Stimulated activated naive CD8-positive, alpha-beta T cell treated with anti-CD3 and anti-CD28 coated beads, Interleukin-15, amount 100 ng/mL, for 72 hours (primary cell): ENCODE measurements around the gene ABCA2.

Experiments used
- ATAC-seq: fragments of 150-1000 bp; cut with Tn5 transposase; 2 replicates; pipeline ENCODE4 v1.10.0; 2021; ENCODE audit warnings: mild to moderate bottlenecking, moderate library complexity
- DNase-seq, 2 donors: peaks; one replicate each; pipeline ENCODE4 v3.0.0; 2021 to 2022
- H3K27ac Mint-ChIP-seq, 2 donors: one replicate each; pipeline ENCODE4 v1.8.0; 2022; ENCODE audit warnings: mild to moderate bottlenecking in 2 of 2, mixed read lengths in 2 of 2, moderate library complexity in 2 of 2
- H3K27me3 Mint-ChIP-seq: one replicate; pipeline ENCODE4 v1.8.0; 2022; ENCODE audit warnings: mixed read lengths
- H3K4me1 Mint-ChIP-seq: one replicate; pipeline ENCODE4 v1.8.0; 2022; ENCODE audit warnings: mild to moderate bottlenecking, mixed read lengths
- H3K4me3 Mint-ChIP-seq, 2 donors: one replicate each; pipeline ENCODE4 v1.8.0; 2022; ENCODE audit warnings: mild to moderate bottlenecking in 2 of 2, mixed read lengths in 2 of 2, moderate library complexity in 1 of 2
- H3K9me3 Mint-ChIP-seq, 2 donors: one replicate each; pipeline ENCODE4 v1.8.0; 2022; ENCODE audit warnings: mixed read lengths in 2 of 2

The ABCA2 gene

DNA sequence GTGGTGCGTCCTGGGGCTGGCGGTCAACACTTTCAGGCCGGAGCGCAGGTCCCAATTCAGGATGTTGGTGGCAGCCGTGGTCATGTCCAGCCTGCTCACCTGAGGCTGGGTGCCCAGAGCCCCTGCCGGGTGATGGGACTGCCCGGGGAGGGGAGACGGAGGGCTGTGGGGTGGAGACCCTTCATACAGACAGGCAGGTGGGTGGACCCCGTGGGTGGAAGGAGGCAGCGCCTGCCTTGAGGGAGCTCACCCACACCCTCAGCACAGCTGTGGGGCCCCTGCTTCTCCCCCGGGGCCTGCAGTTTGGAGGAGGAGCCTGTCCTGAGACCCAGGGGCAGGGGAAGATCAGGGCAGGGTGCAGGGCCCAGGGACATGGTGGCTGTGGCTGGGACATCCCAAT lies 57.7 kb downstream of the ABCA2 start:
- Mint-ChIP-seq H3K4me3 (no peak overlapping the region), H3K4me1 (peaks cover 34% of the 10 kb centered on the region), H3K27ac (peak overlapping the region in 1 of 2 donors; percentile 8), H3K9me3 (no peaks in the 10 kb centered on the region), H3K27me3 (no peaks in the 10 kb centered on the region)
- no peak for ATAC-seq
- DNase-seq = no peak

DNA sequence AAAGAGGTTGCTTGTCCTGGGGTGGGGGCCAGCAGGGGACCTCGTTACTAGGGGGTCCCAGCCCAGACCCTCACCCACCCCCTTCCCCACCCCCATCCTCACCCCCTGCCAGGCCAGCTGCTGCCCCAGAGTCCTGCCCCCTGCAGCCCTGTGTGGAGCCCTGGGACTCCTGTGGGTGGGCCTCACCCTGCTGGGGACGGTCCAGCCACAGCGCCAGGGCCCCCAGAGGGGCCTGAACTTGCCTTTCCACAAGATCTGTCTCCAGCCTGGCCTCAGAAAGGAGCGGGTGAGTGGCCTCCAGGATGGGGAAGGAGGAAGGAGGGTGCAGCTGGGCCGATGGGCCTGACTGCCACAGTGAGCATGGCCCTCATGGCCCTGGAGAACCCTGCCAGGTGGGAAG lies 58.3 kb downstream of the ABCA2 start:
- Mint-ChIP-seq H3K4me3 (no peak overlapping the region), H3K4me1 (peaks cover 32% of the 10 kb centered on the region), H3K9me3 (no peaks in the 10 kb centered on the region), H3K27ac (no peak overlapping the region), H3K27me3 (no peaks in the 10 kb centered on the region)
- DNase-seq (no peak), ATAC-seq (no peak)

GRCh38 chr9:136969150-136969549 lies 58.9 kb downstream of the ABCA2 start:
- DNase-seq (no peak), ATAC-seq (no peak)
- peaks cover 35% of the 10 kb centered on the region for H3K4me1 Mint-ChIP-seq
- H3K4me3 Mint-ChIP-seq = no peak overlapping the region
- no peak overlapping the region for H3K27ac Mint-ChIP-seq
- no peaks in the 10 kb centered on the region for H3K27me3 Mint-ChIP-seq
- no peaks in the 10 kb centered on the region for H3K9me3 Mint-ChIP-seq

DNA sequence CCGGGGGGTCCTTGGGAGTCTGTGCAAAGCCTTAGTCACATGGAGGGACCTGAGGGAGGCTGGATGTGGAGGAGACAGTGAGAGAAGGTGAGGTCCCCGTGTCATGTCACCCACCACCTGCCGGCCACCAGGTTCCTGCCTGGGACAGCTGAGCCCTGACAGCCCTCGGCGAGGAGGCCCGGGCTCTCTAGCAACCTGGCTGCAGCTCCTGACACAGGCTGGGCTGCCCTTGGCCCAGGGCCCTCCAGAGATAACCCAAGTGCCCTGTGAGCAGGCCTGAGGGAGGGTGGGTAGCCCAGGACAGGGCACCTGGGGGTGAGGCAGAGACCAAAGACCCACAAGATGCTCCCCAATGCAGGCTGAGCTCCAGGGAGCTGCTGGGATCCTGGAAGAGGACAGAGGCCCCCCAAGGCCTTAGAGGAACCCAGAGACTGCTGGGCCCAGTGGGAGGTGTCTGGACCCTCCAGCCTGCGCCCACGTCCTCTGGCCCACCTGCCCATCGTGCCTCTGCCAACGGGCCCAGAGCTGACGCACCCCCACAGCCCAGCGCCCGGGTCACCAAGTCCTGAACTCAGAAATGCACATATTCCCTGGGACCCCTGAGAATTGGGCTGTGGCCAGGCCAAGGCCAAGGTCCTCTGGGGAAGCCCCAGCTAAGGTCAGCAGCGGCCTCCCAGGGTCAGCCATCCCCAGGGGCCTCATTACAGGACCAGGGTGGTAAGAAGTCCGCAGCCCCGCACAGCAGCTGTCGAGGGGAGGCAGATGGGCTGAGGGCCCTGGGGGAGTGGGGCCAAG lies 59.5 kb downstream of the ABCA2 start:
- no peak overlapping the region for H3K4me3 Mint-ChIP-seq
- no peak for ATAC-seq
- peaks cover 32% of the 10 kb centered on the region for H3K4me1 Mint-ChIP-seq
- H3K27me3 Mint-ChIP-seq = no peaks in the 10 kb centered on the region
- no peak for DNase-seq
- no peak overlapping the region for H3K27ac Mint-ChIP-seq
- no peaks in the 10 kb centered on the region for H3K9me3 Mint-ChIP-seq

GRCh38 chr9:136965771-136966484 lies 62.1 kb downstream of the ABCA2 start:
- no peak for DNase-seq
- no peaks in the 10 kb centered on the region for H3K9me3 Mint-ChIP-seq
- ATAC-seq = peak; percentile 73
- peaks cover 51% of the 10 kb centered on the region for H3K4me1 Mint-ChIP-seq
- no peaks in the 10 kb centered on the region for H3K27me3 Mint-ChIP-seq
- peak overlapping the region in 1 of 2 donors; percentile 86 for H3K27ac Mint-ChIP-seq
- peak overlapping the region; percentile 72 to 78 for H3K4me3 Mint-ChIP-seq

DNA sequence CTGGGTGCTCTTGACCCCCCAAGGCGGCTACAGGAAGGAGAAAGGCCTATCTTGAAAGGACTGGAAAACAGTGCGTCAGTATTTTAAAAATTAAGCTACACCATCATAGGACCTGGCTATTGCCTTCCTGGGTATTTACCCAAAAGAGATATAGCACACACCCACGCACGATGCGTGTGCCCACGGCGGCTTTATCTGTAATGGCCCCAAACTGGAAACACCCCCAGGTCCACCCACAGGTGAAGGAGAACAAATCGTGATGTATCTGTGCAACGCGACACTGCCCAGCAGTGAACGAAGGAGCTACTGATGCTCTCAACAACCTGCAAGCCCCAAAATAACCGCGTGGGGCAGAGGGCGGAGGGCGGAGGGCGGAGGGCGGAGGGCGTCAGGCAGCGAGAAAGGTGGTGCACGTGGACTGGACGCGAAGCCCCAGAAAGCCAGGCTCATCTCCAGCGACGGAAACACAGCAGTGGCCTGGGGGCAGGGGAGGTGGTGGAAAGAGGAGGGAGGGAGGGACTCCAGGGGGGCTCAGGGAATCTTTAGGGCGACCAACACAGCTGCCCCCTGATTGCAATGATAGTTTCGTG lies 63.1 kb downstream of the ABCA2 start:
- no peaks in the 10 kb centered on the region for H3K27me3 Mint-ChIP-seq
- no peak for DNase-seq
- no peak for ATAC-seq
- no peak overlapping the region for H3K27ac Mint-ChIP-seq
- peaks cover 54% of the 10 kb centered on the region for H3K4me1 Mint-ChIP-seq
- H3K4me3 Mint-ChIP-seq = no peak overlapping the region
- H3K9me3 Mint-ChIP-seq = no peaks in the 10 kb centered on the region

- Mint-ChIP-seq H3K27me3 (no peaks in the 10 kb centered on the region), H3K4me3 (no peak overlapping the region), H3K4me1 (peaks cover 59% of the 10 kb centered on the region), H3K27ac (no peak overlapping the region), H3K9me3 (no peaks in the 10 kb centered on the region)
- ATAC-seq = no peak
- no peak for DNase-seq
Measured at GRCh38 chr9:136964171-136964689, 63.8 kb downstream of the ABCA2 start.

DNA sequence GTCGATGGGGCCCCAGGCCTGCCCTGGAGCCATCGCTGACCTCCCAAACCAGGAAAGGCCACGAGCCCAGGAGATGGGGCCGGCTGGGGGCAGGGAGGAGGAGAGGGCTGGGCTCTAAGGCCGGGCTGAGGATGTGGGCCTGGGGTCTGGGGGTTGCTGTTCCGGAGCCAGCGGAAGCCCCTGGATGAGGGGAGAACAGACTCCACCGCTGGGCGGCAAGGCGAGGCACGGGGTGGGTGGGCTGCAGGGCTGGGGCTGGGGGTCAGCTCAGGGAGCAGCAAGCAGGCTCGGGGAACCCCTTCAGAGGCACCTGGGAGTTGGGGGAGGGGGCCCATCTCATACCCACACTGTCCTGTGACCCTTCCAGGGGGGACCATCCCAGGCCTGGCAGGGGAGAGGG lies 64.3 kb downstream of the ABCA2 start:
- peaks cover 64% of the 10 kb centered on the region for H3K4me1 Mint-ChIP-seq
- no peaks in the 10 kb centered on the region for H3K9me3 Mint-ChIP-seq
- no peak for DNase-seq
- no peak overlapping the region for H3K27ac Mint-ChIP-seq
- no peak overlapping the region for H3K4me3 Mint-ChIP-seq
- no peaks in the 10 kb centered on the region for H3K27me3 Mint-ChIP-seq
- peak; percentile 15 for ATAC-seq

DNA sequence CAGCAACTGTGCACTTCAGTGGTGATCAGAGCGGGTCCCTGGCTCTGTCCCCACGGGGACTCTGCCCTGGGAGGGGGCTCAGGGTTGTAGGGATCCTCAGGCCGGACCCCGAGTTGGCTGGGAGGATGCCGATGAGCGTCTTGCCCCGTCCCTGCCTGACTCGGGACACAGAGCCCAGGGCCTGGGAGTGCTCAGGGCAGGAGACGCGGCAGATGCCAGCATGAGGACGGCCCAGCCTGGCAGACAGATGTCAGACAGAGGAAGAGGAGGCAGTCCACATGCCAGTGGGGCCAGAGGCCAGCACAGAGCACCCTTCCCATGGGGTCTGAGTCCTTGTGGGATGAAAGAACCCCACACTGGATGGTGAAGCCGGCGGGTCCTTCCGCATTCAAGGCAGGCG lies 64.7 kb downstream of the ABCA2 start:
- Mint-ChIP-seq H3K9me3 (no peaks in the 10 kb centered on the region), H3K27ac (peak overlapping the region in 1 of 2 donors; percentile 19), H3K4me3 (no peak overlapping the region), H3K4me1 (peaks cover 68% of the 10 kb centered on the region), H3K27me3 (no peaks in the 10 kb centered on the region)
- no peak for ATAC-seq
- DNase-seq = no peak

DNA sequence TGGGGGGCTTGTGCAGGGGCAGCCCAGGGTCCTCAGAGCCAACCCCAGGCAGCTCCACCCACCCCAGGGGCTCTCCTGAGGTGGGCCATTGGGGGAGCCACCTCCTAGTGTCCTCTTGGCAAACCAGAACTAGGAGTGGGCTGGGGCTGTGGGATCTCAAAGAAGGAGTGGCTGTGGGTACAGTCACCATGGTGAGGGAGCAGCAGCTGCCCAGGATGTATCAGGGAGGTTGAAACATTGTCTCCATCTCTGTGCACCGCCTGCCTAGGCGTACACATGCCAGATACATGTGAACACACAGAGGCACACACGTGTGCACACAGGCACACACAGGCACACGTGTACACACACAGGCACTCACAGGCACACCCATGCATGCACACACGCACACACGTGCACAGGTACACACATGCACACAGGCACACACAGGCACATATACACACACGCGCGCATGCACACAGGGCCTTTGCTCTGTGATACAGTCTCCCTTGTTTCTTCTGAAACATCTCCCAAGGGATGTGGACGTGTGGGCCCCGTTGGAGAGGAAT lies 65.3 kb downstream of the ABCA2 start:
- Mint-ChIP-seq H3K27me3 (no peaks in the 10 kb centered on the region), H3K4me3 (no peak overlapping the region), H3K9me3 (no peaks in the 10 kb centered on the region), H3K27ac (no peak overlapping the region), H3K4me1 (peaks cover 70% of the 10 kb centered on the region)
- ATAC-seq (no peak), DNase-seq (no peak)

DNA sequence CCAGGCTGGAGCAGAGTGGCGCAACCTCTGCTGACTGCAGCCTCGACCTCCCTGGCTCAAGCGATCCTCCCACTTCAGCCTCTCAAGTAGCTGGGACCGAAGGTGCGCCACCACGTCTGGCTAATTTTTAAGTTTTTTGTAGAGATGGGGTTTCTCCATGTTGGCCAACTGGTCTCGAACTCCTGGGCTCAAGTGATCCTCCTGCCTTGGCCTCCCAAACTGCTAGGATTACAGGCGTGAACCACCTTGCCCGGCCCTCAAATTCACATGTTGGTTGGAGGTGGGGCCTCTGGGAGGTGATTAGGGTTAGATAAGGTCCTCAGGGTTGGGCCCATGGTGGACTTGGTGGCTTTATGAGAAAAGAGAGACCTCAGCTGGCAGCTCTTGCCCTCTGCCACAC lies 65.9 kb downstream of the ABCA2 start:
- Mint-ChIP-seq H3K4me3 (no peak overlapping the region), H3K4me1 (peaks cover 70% of the 10 kb centered on the region), H3K27ac (no peak overlapping the region), H3K9me3 (no peaks in the 10 kb centered on the region), H3K27me3 (no peaks in the 10 kb centered on the region)
- ATAC-seq = no peak
- no peak for DNase-seq

- ATAC-seq = no peak
- Mint-ChIP-seq H3K27ac (no peak overlapping the region), H3K27me3 (no peaks in the 10 kb centered on the region), H3K4me1 (peaks cover 69% of the 10 kb centered on the region), H3K9me3 (peaks cover 5 to 6% of the 10 kb centered on the region in 2 donors), H3K4me3 (no peak overlapping the region)
- no peak for DNase-seq
Measured at GRCh38 chr9:136961279-136962065, 66.6 kb downstream of the ABCA2 start.

GRCh38 chr9:136960938-136961275 lies 67.1 kb downstream of the ABCA2 start:
- no peaks in the 10 kb centered on the region for H3K27me3 Mint-ChIP-seq
- ATAC-seq (no peak), DNase-seq (no peak)
- H3K27ac Mint-ChIP-seq = no peak overlapping the region
- no peak overlapping the region for H3K4me3 Mint-ChIP-seq
- peaks cover 63% of the 10 kb centered on the region for H3K4me1 Mint-ChIP-seq
- peaks cover 9 to 12% of the 10 kb centered on the region in 2 donors for H3K9me3 Mint-ChIP-seq

GRCh38 chr9:136960212-136960937 lies 67.7 kb downstream of the ABCA2 start:
- no peak for DNase-seq
- peaks cover 9 to 13% of the 10 kb centered on the region in 2 donors for H3K9me3 Mint-ChIP-seq
- H3K27me3 Mint-ChIP-seq = no peaks in the 10 kb centered on the region
- peak overlapping the region; percentile 20 to 59 for H3K27ac Mint-ChIP-seq
- ATAC-seq = no peak
- H3K4me3 Mint-ChIP-seq = no peak overlapping the region
- H3K4me1 Mint-ChIP-seq = peaks cover 58% of the 10 kb centered on the region
